SIG-M5 (cell line): ENCODE measurements around the gene SLC7A6.

Source experiments
- DNase-seq: peaks from one replicate; lab custom pipeline; 2025; lab: John Stamatoyannopoulos, UW

The SLC7A6 gene

GRCh38 chr16:68235108-68235886, 29.0 kb upstream of the SLC7A6 start:
- DNase-seq = no peak

GRCh38 chr16:68235887-68236136, 28.5 kb upstream of the SLC7A6 start, which contains the start of gene ESRP2:
TSS of gene ESRP2 (minus strand) at chr16:68236127. CDS start at chr16:68236045, 82 bp downstream.
- no peak for DNase-seq

GRCh38 chr16:68236137-68236825, 28.0 kb upstream of the SLC7A6 start:
- no peak for DNase-seq

- no peak for DNase-seq
Observed at GRCh38 chr16:68236826-68237242, 27.5 kb upstream of the SLC7A6 start.

GRCh38 chr16:68237243-68238028, 26.9 kb upstream of the SLC7A6 start:
- DNase-seq = peak; percentile 52

- no peak for DNase-seq
Observed at GRCh38 chr16:68238029-68238345, 26.3 kb upstream of the SLC7A6 start.

GRCh38 chr16:68242085-68242484, 22.2 kb upstream of the SLC7A6 start:
- DNase-seq = no peak

GRCh38 chr16:68242926-68243858, 21.1 kb upstream of the SLC7A6 start:
- no peak for DNase-seq

- no peak for DNase-seq
Observed at GRCh38 chr16:68244481-68244902, 19.8 kb upstream of the SLC7A6 start.

- DNase-seq = no peak
Observed at GRCh38 chr16:68244903-68245853, 19.1 kb upstream of the SLC7A6 start, which contains the start of gene PLA2G15. TSS of gene PLA2G15 (plus strand) at chr16:68245373. CDS start at chr16:68245427, 54 bp downstream.

GRCh38 chr16:68246121-68246520, 18.2 kb upstream of the SLC7A6 start:
- DNase-seq = no peak

GRCh38 chr16:68246666-68247065, 17.7 kb upstream of the SLC7A6 start:
- DNase-seq = no peak

GRCh38 chr16:68247400-68247799, 16.9 kb upstream of the SLC7A6 start:
- DNase-seq = no peak

- DNase-seq = no peak
Observed at GRCh38 chr16:68247932-68248331, 16.4 kb upstream of the SLC7A6 start.

GRCh38 chr16:68249371-68249770, 15.0 kb upstream of the SLC7A6 start:
- DNase-seq = no peak

- DNase-seq = no peak
Observed at GRCh38 chr16:68250951-68251350, 13.4 kb upstream of the SLC7A6 start.

- no peak for DNase-seq
Observed at GRCh38 chr16:68251832-68252231, 12.5 kb upstream of the SLC7A6 start.

- DNase-seq = no peak
Observed at GRCh38 chr16:68252383-68252782, 11.9 kb upstream of the SLC7A6 start.

GRCh38 chr16:68253721-68254120, 10.6 kb upstream of the SLC7A6 start:
- no peak for DNase-seq

GRCh38 chr16:68255712-68256111, 8.6 kb upstream of the SLC7A6 start:
- no peak for DNase-seq
